Amygdala (tissue), 56 donors: ENCODE data around the gene DGKH.

Experiments used
- DNase-seq, 56 donors: peaks; one replicate each; lab custom pipeline; 2025; lab: John Stamatoyannopoulos, UW

DGKH gene

GRCh38 chr13:42039946-42040729, 8.3 kb upstream of the DGKH start:
- peak; percentile 32 to 90 (median 76) for DNase-seq

GRCh38 chr13:42040730-42041010, 7.8 kb upstream of the DGKH start:
- peak in 3 of 56 donors; percentile 30 to 56 (median 41) for DNase-seq

- DNase-seq, result peak in 18 of 56 donors; percentile 10 to 61 (median 34)
Measured at GRCh38 chr13:42041011-42041683, 7.3 kb upstream of the DGKH start.

- peak in 27 of 56 donors; percentile 0 to 43 (median 21) for DNase-seq
Measured at GRCh38 chr13:42041684-42042035, 6.8 kb upstream of the DGKH start.

GRCh38 chr13:42043676-42044075, 4.8 kb upstream of the DGKH start:
- no peak for DNase-seq

GRCh38 chr13:42046448-42046847, 2.0 kb upstream of the DGKH start:
- DNase-seq, result no peak

GRCh38 chr13:42047561-42048341, 697 bp upstream of the DGKH start:
- DNase-seq, result peak in 21 of 56 donors; percentile 2 to 56 (median 12)

- peak in 54 of 56 donors; percentile 11 to 80 (median 58) for DNase-seq
Measured at GRCh38 chr13:42048684-42049453, 421 bp downstream of the DGKH start.

- DNase-seq, result peak in 2 of 56 donors; percentile 43 to 52
Measured at GRCh38 chr13:42049454-42049813, 986 bp downstream of the DGKH start.

- DNase-seq, result no peak
Measured at GRCh38 chr13:42054798-42055499, 6.5 kb downstream of the DGKH start.

GRCh38 chr13:42055500-42056085, 7.1 kb downstream of the DGKH start:
- no peak for DNase-seq

- DNase-seq, result no peak
Measured at GRCh38 chr13:42056146-42056545, 7.7 kb downstream of the DGKH start.

GRCh38 chr13:42056583-42056982, 8.1 kb downstream of the DGKH start:
- DNase-seq, result no peak

GRCh38 chr13:42057918-42058530, 9.6 kb downstream of the DGKH start:
- DNase-seq, result no peak

GRCh38 chr13:42061943-42062342, 13.5 kb downstream of the DGKH start:
- DNase-seq, result no peak

- DNase-seq, result no peak
Measured at GRCh38 chr13:42063105-42063504, 14.7 kb downstream of the DGKH start.

- DNase-seq, result no peak
Measured at GRCh38 chr13:42064259-42064658, 15.8 kb downstream of the DGKH start.

- DNase-seq, result no peak
Measured at GRCh38 chr13:42064966-42065365, 16.5 kb downstream of the DGKH start.

GRCh38 chr13:42065414-42065813, 17.0 kb downstream of the DGKH start:
- DNase-seq, result no peak
